Activated T-helper 2 cell treated with anti-CD3 and anti-CD28 coated beads, Interferon-gamma antibody, Interleukin-2, Interleukin-4, amounts not matched to agents 10 μg/mL and 5 μg/mL and 100 μg/mL, durations not matched to agents 14 hours and 24 hours and 36 hours (primary cell): ENCODE measurements around the gene TANGO6. TPM values are rescaled to one million over a fixed set of nuclear protein-coding genes. Genes with fewer than 3 reads are reported as not detected.

Source experiments
- DNase-seq: peaks from one replicate; pipeline ENCODE4 v3.0.0; 2021; ENCODE audit warnings: low spot score
- H3K27ac Mint-ChIP-seq: one replicate; pipeline ENCODE4 v1.8.0; 2021; ENCODE audit warnings: mixed read lengths
- H3K27me3 Mint-ChIP-seq: one replicate; pipeline ENCODE4 v1.8.0; 2021; ENCODE audit warnings: low read depth, mixed read lengths
- H3K36me3 Mint-ChIP-seq: one replicate; pipeline ENCODE4 v1.8.0; 2021; ENCODE audit warnings: low read depth, mixed read lengths
- H3K4me1 Mint-ChIP-seq: one replicate; pipeline ENCODE4 v1.8.0; 2021; ENCODE audit warnings: low read depth, mixed read lengths
- H3K4me3 Mint-ChIP-seq: one replicate; pipeline ENCODE4 v1.8.0; 2021; ENCODE audit warnings: low read depth, mild to moderate bottlenecking, moderate library complexity, mixed read lengths
- H3K9me3 Mint-ChIP-seq: one replicate; pipeline ENCODE4 v1.8.0; 2021; ENCODE audit warnings: mixed read lengths
- intact Hi-C: fragments of 100-400 bp; cut with micrococcal nuclease; formaldehyde crosslinking; loops from one replicate; pipeline ENCODE4 v1.15.1; 2023
- total RNA-seq: library from RNA; stranded (reverse); gene quantifications from 2 replicates; pipeline ENCODE4 v1.2.3, GENCODE V29; 2022

TANGO6 gene
- total RNA-seq, 1 donor from 2014 or later: 30.0 TPM

GRCh38 chr16:68992521-68992920 lies 149.2 kb downstream of the TANGO6 start:
- intact Hi-C loops: no loop called here
- Mint-ChIP-seq H3K9me3 (no peaks in the 10 kb centered on the region), H3K36me3 (peaks cover 8% of the 10 kb centered on the region), H3K4me1 (no peaks in the 10 kb centered on the region), H3K27me3 (no peaks in the 10 kb centered on the region), H3K27ac (no peak overlapping the region), H3K4me3 (no peak overlapping the region)
- no peak for DNase-seq

GRCh38 chr16:68993456-68993855 lies 150.1 kb downstream of the TANGO6 start:
- no peaks in the 10 kb centered on the region for H3K9me3 Mint-ChIP-seq
- H3K36me3 Mint-ChIP-seq: peaks cover 11% of the 10 kb centered on the region
- H3K27me3 Mint-ChIP-seq: no peaks in the 10 kb centered on the region
- intact Hi-C loops: no loop called here
- no peak overlapping the region for H3K4me3 Mint-ChIP-seq
- H3K4me1 Mint-ChIP-seq: no peaks in the 10 kb centered on the region
- DNase-seq: no peak
- no peak overlapping the region for H3K27ac Mint-ChIP-seq

- intact Hi-C loops: no loop called here
- peaks cover 11% of the 10 kb centered on the region for H3K36me3 Mint-ChIP-seq
- H3K4me1 Mint-ChIP-seq: no peaks in the 10 kb centered on the region
- H3K4me3 Mint-ChIP-seq: no peak overlapping the region
- no peak overlapping the region for H3K27ac Mint-ChIP-seq
- DNase-seq: no peak
- H3K9me3 Mint-ChIP-seq: no peaks in the 10 kb centered on the region
- no peaks in the 10 kb centered on the region for H3K27me3 Mint-ChIP-seq
These were observed 150.6 kb downstream of the TANGO6 start for GRCh38 chr16:68993885-68994284.

GRCh38 chr16:68994324-68994723 lies 151.0 kb downstream of the TANGO6 start:
- intact Hi-C loops: no loop called here
- no peak overlapping the region for H3K4me3 Mint-ChIP-seq
- no peaks in the 10 kb centered on the region for H3K4me1 Mint-ChIP-seq
- H3K27me3 Mint-ChIP-seq: no peaks in the 10 kb centered on the region
- H3K27ac Mint-ChIP-seq: no peak overlapping the region
- H3K9me3 Mint-ChIP-seq: no peaks in the 10 kb centered on the region
- H3K36me3 Mint-ChIP-seq: peaks cover 11% of the 10 kb centered on the region
- DNase-seq: no peak

GRCh38 chr16:68995011-68995504 lies 151.7 kb downstream of the TANGO6 start:
- Mint-ChIP-seq H3K27ac (no peak overlapping the region), H3K27me3 (no peaks in the 10 kb centered on the region), H3K4me3 (no peak overlapping the region), H3K4me1 (no peaks in the 10 kb centered on the region), H3K9me3 (no peaks in the 10 kb centered on the region), H3K36me3 (peaks cover 11% of the 10 kb centered on the region)
- intact Hi-C loops: no loop called here
- DNase-seq: no peak

- Mint-ChIP-seq H3K36me3 (peaks cover 26% of the 10 kb centered on the region), H3K4me3 (no peak overlapping the region), H3K27me3 (no peaks in the 10 kb centered on the region), H3K9me3 (peaks cover 14% of the 10 kb centered on the region), H3K27ac (no peak overlapping the region), H3K4me1 (no peaks in the 10 kb centered on the region)
- intact Hi-C loops: no loop called here
- no peak for DNase-seq
These were observed 154.2 kb downstream of the TANGO6 start for GRCh38 chr16:68997564-68997963.

GRCh38 chr16:68999114-68999513 lies 155.8 kb downstream of the TANGO6 start:
- H3K9me3 Mint-ChIP-seq: peaks cover 25% of the 10 kb centered on the region
- no peaks in the 10 kb centered on the region for H3K27me3 Mint-ChIP-seq
- no peak overlapping the region for H3K27ac Mint-ChIP-seq
- peaks cover 35% of the 10 kb centered on the region for H3K36me3 Mint-ChIP-seq
- H3K4me3 Mint-ChIP-seq: no peak overlapping the region
- DNase-seq: no peak
- no peaks in the 10 kb centered on the region for H3K4me1 Mint-ChIP-seq
- intact Hi-C loops: no loop called here

GRCh38 chr16:69003500-69003899 lies 160.2 kb downstream of the TANGO6 start:
- intact Hi-C loops: no loop called here
- DNase-seq: no peak
- Mint-ChIP-seq H3K36me3 (peaks cover 30% of the 10 kb centered on the region), H3K4me1 (no peaks in the 10 kb centered on the region), H3K27me3 (no peaks in the 10 kb centered on the region), H3K27ac (no peak overlapping the region), H3K9me3 (peaks cover 29% of the 10 kb centered on the region), H3K4me3 (no peak overlapping the region)

- intact Hi-C loops: no loop called here
- Mint-ChIP-seq H3K4me3 (no peak overlapping the region), H3K27me3 (no peaks in the 10 kb centered on the region), H3K27ac (no peak overlapping the region), H3K9me3 (peaks cover 29% of the 10 kb centered on the region), H3K4me1 (no peaks in the 10 kb centered on the region), H3K36me3 (peaks cover 31% of the 10 kb centered on the region)
- DNase-seq: no peak
These were observed 162.5 kb downstream of the TANGO6 start for GRCh38 chr16:69005641-69006355.

GRCh38 chr16:69012906-69013305 lies 169.6 kb downstream of the TANGO6 start:
- H3K27ac Mint-ChIP-seq: no peak overlapping the region
- no peaks in the 10 kb centered on the region for H3K9me3 Mint-ChIP-seq
- peaks cover 3% of the 10 kb centered on the region for H3K36me3 Mint-ChIP-seq
- no peak for DNase-seq
- no peak overlapping the region for H3K4me3 Mint-ChIP-seq
- no peaks in the 10 kb centered on the region for H3K27me3 Mint-ChIP-seq
- intact Hi-C loops: no loop called here
- H3K4me1 Mint-ChIP-seq: peaks cover 8% of the 10 kb centered on the region

GRCh38 chr16:69013991-69014390 lies 170.7 kb downstream of the TANGO6 start:
- Mint-ChIP-seq H3K27ac (no peak overlapping the region), H3K27me3 (no peaks in the 10 kb centered on the region), H3K4me1 (peaks cover 8% of the 10 kb centered on the region), H3K4me3 (no peak overlapping the region), H3K9me3 (no peaks in the 10 kb centered on the region), H3K36me3 (no peaks in the 10 kb centered on the region)
- intact Hi-C loops: no loop called here
- no peak for DNase-seq

- Mint-ChIP-seq H3K4me1 (peaks cover 8% of the 10 kb centered on the region), H3K36me3 (no peaks in the 10 kb centered on the region), H3K4me3 (no peak overlapping the region), H3K27ac (no peak overlapping the region), H3K9me3 (no peaks in the 10 kb centered on the region), H3K27me3 (no peaks in the 10 kb centered on the region)
- intact Hi-C loops: no loop called here
- DNase-seq: no peak
These were observed 171.5 kb downstream of the TANGO6 start for GRCh38 chr16:69014811-69015210.

GRCh38 chr16:69017036-69017783 lies 173.9 kb downstream of the TANGO6 start:
- no peaks in the 10 kb centered on the region for H3K36me3 Mint-ChIP-seq
- no peak overlapping the region for H3K27ac Mint-ChIP-seq
- no peak overlapping the region for H3K4me3 Mint-ChIP-seq
- H3K27me3 Mint-ChIP-seq: no peaks in the 10 kb centered on the region
- peaks cover 8% of the 10 kb centered on the region for H3K4me1 Mint-ChIP-seq
- intact Hi-C loops: no loop called here
- DNase-seq: no peak
- H3K9me3 Mint-ChIP-seq: no peaks in the 10 kb centered on the region
